Peyer's patch (tissue), 4 donors: Measurements from ENCODE around the gene RENBP.

Experiments used
- CTCF ChIP-seq, 6 experiments: fragments of 450-650 bp in 4 of 6; fragments of 200-600 bp in 2 of 6; sonication (generic) in 1 of 6; IDR thresholded peaks; one replicate each; pipeline ENCODE4 v1.5.1; 2017 to 2019; ENCODE audit warnings: antibody characterized with exemption in 6 of 6, mild to moderate bottlenecking in 3 of 6, moderate library complexity in 1 of 6
- POLR2A ChIP-seq, 2 donors: fragments of 450-650 bp; IDR thresholded peaks; one replicate each; pipeline ENCODE4 v1.5.1; 2017; ENCODE audit warnings: antibody characterized with exemption in 2 of 2, mild to moderate bottlenecking in 2 of 2, moderate library complexity in 2 of 2

- TF ChIP-seq CTCF (IDR thresholded peaks at IDR 0.05) (no peak), POLR2A (IDR thresholded peaks at IDR 0.05) (no peak)
These were observed 12.1 kb downstream of the RENBP start for GRCh38 chrX:153932220-153932915.
